PC-9 (cell line): ENCODE results near the gene GPX4. TPM values are rescaled to one million over a fixed set of nuclear protein-coding genes. Genes with fewer than 3 reads are reported as not detected.

Experiments used
- BruUV-seq: library from RNA; stranded (reverse); fragments of 400-500 nt; replicated peaks from 2 replicates; lab custom pipeline; 2021; lab: Mats Ljungman, UMichigan
- CTCF ChIA-PET: fragments of 300-600 bp; sonication (Branson Sonifier 250); formaldehyde crosslinking; loops from one replicate; lab custom pipeline; 2022; ENCODE audit warnings: antibody characterized with exemption; lab: Charles Lee
- POLR2A ChIA-PET: fragments of 300-600 bp; sonication (Branson Sonifier 250); formaldehyde crosslinking; loops from one replicate; lab custom pipeline; 2022; ENCODE audit warnings: antibody characterized with exemption; ENCODE audit not compliant: unreplicated experiment; lab: Charles Lee
- DNase-seq, 2 experiments: peaks; one replicate each; pipeline versions ENCODE4 v3.0.0 to v3.0.0-alpha.2; 2015 to 2022; ENCODE audit warnings: mixed read lengths in 1 of 2
- H2AFZ ChIP-seq: fragments of 200-600 bp; sonication (generic); 2 replicates; pipeline ENCODE4 v1.8.1; 2017; ENCODE audit warnings: antibody characterized with exemption
- H3F3A ChIP-seq: fragments of 200-600 bp; sonication (generic); 2 replicates; pipeline ENCODE4 v1.8.1; 2017; ENCODE audit warnings: antibody characterized with exemption, mild to moderate bottlenecking, low read depth; ENCODE audit not compliant: insufficient read depth
- H3K27ac ChIP-seq: fragments of 200-600 bp; sonication (generic); 2 replicates; pipeline ENCODE4 v1.6.1; 2016; ENCODE audit warnings: mixed run types
- H3K27me3 ChIP-seq: fragments of 200-600 bp; sonication (generic); 2 replicates; pipeline ENCODE4 v1.6.1; 2016; ENCODE audit warnings: low read depth, mixed run types; ENCODE audit not compliant: insufficient read depth
- H3K36me3 ChIP-seq: fragments of 200-600 bp; sonication (generic); 2 replicates; pipeline ENCODE4 v1.6.1; 2016; ENCODE audit warnings: low read depth, mixed run types
- H3K4me1 ChIP-seq: fragments of 200-600 bp; sonication (generic); replicated peaks from 2 replicates; pipeline ENCODE4 v1.6.1; 2016; ENCODE audit warnings: mixed run types; ENCODE audit not compliant: insufficient read depth
- H3K4me2 ChIP-seq: fragments of 200-600 bp; sonication (generic); 2 replicates; pipeline ENCODE4 v1.6.1; 2017; ENCODE audit warnings: mixed run types
- H3K4me3 ChIP-seq: fragments of 200-600 bp; sonication (generic); 2 replicates; pipeline ENCODE4 v1.6.1; 2016; ENCODE audit warnings: mixed run types
- H3K79me2 ChIP-seq: fragments of 200-600 bp; sonication (generic); 2 replicates; pipeline ENCODE4 v1.6.1; 2017; ENCODE audit warnings: low read depth, mixed run types
- H3K9me2 ChIP-seq: fragments of 200-600 bp; sonication (generic); 2 replicates; pipeline ENCODE4 v1.8.1; 2017; ENCODE audit warnings: mild to moderate bottlenecking; ENCODE audit not compliant: insufficient read depth
- H3K9me3 ChIP-seq: fragments of 200-600 bp; sonication (generic); 2 replicates; pipeline ENCODE4 v1.8.1; 2016; ENCODE audit warnings: low read depth; ENCODE audit not compliant: insufficient read depth
- H4K20me1 ChIP-seq: fragments of 200-600 bp; sonication (generic); 2 replicates; pipeline ENCODE4 v1.8.1; 2017; ENCODE audit not compliant: insufficient read depth
- EZH2 ChIP-seq: fragments of 200-600 bp; sonication (generic); IDR thresholded peaks from 2 replicates; pipeline ENCODE4 v1.8.0; 2017; ENCODE audit warnings: antibody characterized with exemption, low read depth
- intact Hi-C: fragments of 100-400 bp; cut with micrococcal nuclease; formaldehyde crosslinking; loops from one replicate; pipeline ENCODE4 v1.10.0; 2022; ENCODE audit not compliant: unreplicated experiment
- total RNA-seq: library from RNA; stranded (reverse); gene quantifications from 2 replicates; pipeline ENCODE4 v1.2.3, GENCODE V29; 2021
- TF ChIP-seq, protein P1 (sequence below): fragments of 200-600 bp; sonication (generic); conservative IDR thresholded peaks from 2 replicates; pipeline ENCODE4 v1.6.1; 2017; ENCODE audit warnings: mixed run types, antibody characterized with exemption, mild to moderate bottlenecking, moderate library complexity

GPX4 gene
- total RNA-seq, 1 experiment from 2014 or later, result 465 TPM

DNA sequence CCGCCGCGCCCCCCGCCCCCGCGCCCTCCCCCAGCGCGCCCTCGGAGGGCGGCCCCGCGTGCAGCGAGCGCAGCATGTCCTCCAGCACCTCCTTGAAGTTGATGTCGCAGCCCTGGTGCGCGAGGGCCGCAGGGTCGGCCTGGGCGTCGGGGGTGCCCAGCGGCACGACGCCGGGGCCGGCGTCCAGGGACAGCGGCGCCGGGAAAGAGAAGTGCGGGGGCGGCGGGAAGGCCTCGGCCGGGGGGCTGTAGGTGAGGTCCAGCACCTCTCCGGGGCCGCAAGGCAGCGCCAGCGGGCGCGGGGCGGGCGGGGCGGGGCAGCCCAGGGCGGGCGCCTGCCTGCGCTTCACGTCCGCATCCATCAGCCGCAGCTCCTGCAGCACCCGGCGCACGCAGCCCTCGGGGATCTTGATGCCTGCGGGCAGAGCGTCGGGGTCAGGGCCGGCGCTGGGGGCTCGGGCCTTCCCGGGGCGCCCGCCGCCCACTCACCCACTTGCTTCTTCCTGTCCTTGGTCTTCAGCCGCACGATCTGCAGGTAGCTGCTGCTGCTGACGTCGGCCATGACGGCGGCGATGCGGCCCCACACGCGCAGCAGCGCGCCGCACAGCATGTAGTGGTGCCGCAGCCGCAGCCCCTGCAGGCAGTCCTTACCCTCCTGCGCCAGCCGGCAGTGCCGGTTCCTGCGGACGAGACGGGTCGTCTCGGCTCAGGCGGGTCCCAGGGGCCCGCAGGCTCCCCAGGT is 4.7 kb downstream of the GPX4 start:
- H3K4me3 ChIP-seq, result no peak overlapping the region
- H3K36me3 ChIP-seq, result no peaks in the 10 kb centered on the region
- ChIA-PET CTCF (no interaction called here), POLR2A (no interaction called here)
- no peak overlapping the region for H3K27ac ChIP-seq
- TF ChIP-seq, protein P1, sequence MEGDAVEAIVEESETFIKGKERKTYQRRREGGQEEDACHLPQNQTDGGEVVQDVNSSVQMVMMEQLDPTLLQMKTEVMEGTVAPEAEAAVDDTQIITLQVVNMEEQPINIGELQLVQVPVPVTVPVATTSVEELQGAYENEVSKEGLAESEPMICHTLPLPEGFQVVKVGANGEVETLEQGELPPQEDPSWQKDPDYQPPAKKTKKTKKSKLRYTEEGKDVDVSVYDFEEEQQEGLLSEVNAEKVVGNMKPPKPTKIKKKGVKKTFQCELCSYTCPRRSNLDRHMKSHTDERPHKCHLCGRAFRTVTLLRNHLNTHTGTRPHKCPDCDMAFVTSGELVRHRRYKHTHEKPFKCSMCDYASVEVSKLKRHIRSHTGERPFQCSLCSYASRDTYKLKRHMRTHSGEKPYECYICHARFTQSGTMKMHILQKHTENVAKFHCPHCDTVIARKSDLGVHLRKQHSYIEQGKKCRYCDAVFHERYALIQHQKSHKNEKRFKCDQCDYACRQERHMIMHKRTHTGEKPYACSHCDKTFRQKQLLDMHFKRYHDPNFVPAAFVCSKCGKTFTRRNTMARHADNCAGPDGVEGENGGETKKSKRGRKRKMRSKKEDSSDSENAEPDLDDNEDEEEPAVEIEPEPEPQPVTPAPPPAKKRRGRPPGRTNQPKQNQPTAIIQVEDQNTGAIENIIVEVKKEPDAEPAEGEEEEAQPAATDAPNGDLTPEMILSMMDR, result no peak
- no peak for TF ChIP-seq EZH2
- H3K4me2 ChIP-seq, result no peak overlapping the region
- peaks cover 28% of the 10 kb centered on the region for H3K4me1 ChIP-seq
- no peak overlapping the region for H2AFZ ChIP-seq
- no peaks in the 10 kb centered on the region for H3K9me2 ChIP-seq
- DNase-seq, result no peak
- no peaks in the 10 kb centered on the region for H3K27me3 ChIP-seq
- H4K20me1 ChIP-seq, result peaks cover 34% of the 10 kb centered on the region
- intact Hi-C loops, result no loop called here
- peaks cover 15% of the 10 kb centered on the region for H3K79me2 ChIP-seq
- peaks cover 50% of the 10 kb centered on the region for H3F3A ChIP-seq
- no TSS peak for BruUV-seq
- H3K9me3 ChIP-seq, result no peaks in the 10 kb centered on the region

DNA sequence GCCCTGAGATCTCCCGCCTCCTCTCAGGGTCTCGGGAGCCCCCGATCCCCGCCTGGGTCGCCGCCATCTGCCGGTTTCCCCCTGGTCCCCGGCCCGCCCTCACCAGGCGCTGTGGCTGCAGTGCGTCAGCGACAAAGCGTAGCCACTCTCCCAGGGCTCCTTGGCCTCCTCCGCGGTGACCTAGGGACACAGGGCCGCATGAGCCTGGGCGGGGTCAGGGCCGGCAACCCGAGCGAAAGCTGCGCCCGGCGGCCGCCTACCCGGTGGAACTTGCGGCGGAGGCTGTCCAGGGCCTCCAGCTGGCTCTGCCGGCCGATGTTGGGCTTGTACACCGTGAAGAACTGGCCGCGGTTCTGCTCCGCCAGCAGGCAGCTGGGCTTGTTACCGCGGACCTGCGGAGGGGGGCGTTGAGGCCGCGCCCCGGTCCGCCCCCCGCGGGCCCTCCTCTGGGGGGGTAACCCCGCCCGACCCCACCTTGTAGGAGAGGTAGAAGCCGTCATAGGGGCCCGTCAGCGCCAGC is 5.3 kb downstream of the GPX4 start:
- no peaks in the 10 kb centered on the region for H3K27me3 ChIP-seq
- H3K4me1 ChIP-seq, result peaks cover 32% of the 10 kb centered on the region
- no TSS peak for BruUV-seq
- intact Hi-C loops, result no loop called here
- H3K9me3 ChIP-seq, result no peaks in the 10 kb centered on the region
- CTCF ChIA-PET, result no interaction called here
- peaks cover 15% of the 10 kb centered on the region for H3K79me2 ChIP-seq
- H3K4me2 ChIP-seq, result no peak overlapping the region
- no peaks in the 10 kb centered on the region for H3K9me2 ChIP-seq
- no peak for TF ChIP-seq EZH2
- TF ChIP-seq, protein P1, result no peak
- H2AFZ ChIP-seq, result no peak overlapping the region
- DNase-seq, result no peak
- H3K27ac ChIP-seq, result no peak overlapping the region
- POLR2A ChIA-PET, result no interaction called here
- H4K20me1 ChIP-seq, result peaks cover 38% of the 10 kb centered on the region
- H3F3A ChIP-seq, result peaks cover 56% of the 10 kb centered on the region
- H3K36me3 ChIP-seq, result no peaks in the 10 kb centered on the region
- H3K4me3 ChIP-seq, result no peak overlapping the region

DNA sequence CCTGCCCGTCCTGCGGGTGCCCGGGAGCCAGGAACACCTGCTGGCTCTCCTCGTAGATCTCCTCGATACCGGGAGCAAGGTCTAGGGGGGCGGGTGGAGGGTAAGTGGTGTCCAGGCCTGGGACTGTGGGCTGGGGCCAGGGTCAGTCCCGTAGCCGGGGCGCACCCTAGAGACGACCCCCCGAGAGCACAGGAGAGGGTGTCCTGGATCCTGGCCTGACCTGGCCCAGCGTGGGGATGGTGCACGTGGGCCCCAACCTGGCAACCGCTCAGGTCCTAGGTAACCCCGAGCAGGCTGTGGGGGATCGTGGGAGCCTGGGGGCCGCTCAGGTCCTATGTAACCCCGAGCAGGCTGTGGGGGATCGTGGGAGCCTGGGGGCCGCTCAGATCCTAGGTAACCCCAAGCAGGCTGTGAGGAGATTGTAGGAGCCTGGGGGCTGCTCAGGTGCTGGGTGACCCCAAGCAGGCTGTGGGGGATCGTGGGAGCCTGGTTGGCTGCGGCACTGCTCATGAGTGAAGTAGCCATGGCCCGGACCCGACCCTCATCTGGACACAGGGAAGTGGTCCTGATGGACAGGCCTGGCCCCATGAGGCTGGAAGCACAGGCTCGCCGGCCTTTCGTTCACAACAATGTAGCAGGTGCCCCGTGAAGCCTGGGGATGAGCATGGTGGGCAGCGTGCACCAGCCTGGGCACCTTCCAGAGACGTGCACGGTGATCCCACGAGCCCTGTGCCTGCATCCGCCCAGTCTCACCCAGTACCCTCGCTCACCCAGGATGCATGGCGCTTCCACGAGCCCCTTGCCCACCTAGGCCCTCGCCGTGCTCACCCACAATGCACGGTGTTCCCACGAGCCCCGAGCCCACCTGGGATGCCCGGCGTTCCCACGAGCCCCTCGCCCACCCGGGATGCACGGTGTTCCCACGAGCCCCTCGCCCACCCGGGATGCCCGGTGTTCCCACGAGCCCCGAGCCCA is 6.2 kb downstream of the GPX4 start:
- Histone ChIP-seq H3K4me1 (peaks cover 32% of the 10 kb centered on the region), H3K79me2 (peaks cover 12% of the 10 kb centered on the region), H3K27me3 (no peaks in the 10 kb centered on the region), H3K4me2 (no peak overlapping the region), H2AFZ (no peak overlapping the region), H3K36me3 (no peaks in the 10 kb centered on the region), H4K20me1 (peaks cover 38% of the 10 kb centered on the region), H3F3A (peaks cover 60% of the 10 kb centered on the region), H3K27ac (no peak overlapping the region), H3K9me2 (no peaks in the 10 kb centered on the region), H3K4me3 (no peak overlapping the region), H3K9me3 (no peaks in the 10 kb centered on the region)
- no peak for DNase-seq
- intact Hi-C loops, result no loop called here
- TF ChIP-seq, protein P1, result no peak
- no peak for TF ChIP-seq EZH2
- CTCF ChIA-PET, result interaction anchor here (0.6 kb wide), 1 partner anchor 106 kb away, joined by 3 read pairs; no protein-coding TSS in a partner anchor
- BruUV-seq, result no TSS peak
- POLR2A ChIA-PET, result no interaction called here
